K562 (cell line): ENCODE results near the gene PGM2. TPM values are rescaled to one million over a fixed set of nuclear protein-coding genes. Genes with fewer than 3 reads are reported as not detected.

Experiments
- ATAC-seq: fragments of 200-7000 bp; cut with Tn5 transposase; 3 replicates; pipeline ENCODE4 v1.9.1; 2020; ENCODE audit warnings: moderate library complexity
- BruUV-seq: library from RNA; stranded (reverse); fragments of 400-500 nt; replicated peaks from 2 replicates; lab custom pipeline; 2021; lab: Mats Ljungman, UMichigan
- CTCF ChIA-PET: fragments of 300-600 bp; formaldehyde crosslinking; extraction: SDS; loops from one replicate; lab custom pipeline; 2021; ENCODE audit warnings: low intra/inter-chr PET ratio; lab: Yijun Ruan, JAX
- POLR2A ChIA-PET: fragments of 300-600, 350-650 bp; sonication (Branson Sonifier 250); formaldehyde crosslinking; extraction: SDS; loops from one replicate; lab custom pipeline; 2021; ENCODE audit warnings: antibody characterized with exemption, inconsistent platforms; lab: Yijun Ruan, JAX
- DNase-seq, 4 experiments: peaks; one replicate each; pipeline versions ENCODE4 v3.0.0 to v3.0.0-alpha.2; 2011 to 2018; ENCODE audit warnings: low spot score in 3 of 4, mixed read lengths in 3 of 4; ENCODE audit errors: extremely low read depth in 1 of 4
- FAIRE-seq: peaks from 2 replicates; lab custom pipeline; 2011; peaks lifted over from hg19 to GRCh38; lab: Jason Lieb, UNC
- H2AFZ ChIP-seq: 2 replicates; pipeline ENCODE4 v1.6.0; 2011; ENCODE audit warnings: low read depth, low read length, control low read depth, inconsistent platforms
- H3K27ac ChIP-seq: fragments of 200-600 bp; 3 replicates; pipeline ENCODE4 v1.8.0; 2011; ENCODE audit warnings: low read depth, mild to moderate bottlenecking, control low read depth, inconsistent platforms, low read length, moderate library complexity, mixed read lengths; ENCODE audit errors: extremely low read depth
- H3K27me3 ChIP-seq, 2 experiments: fragments of 300-600 bp in 1 of 2; 2 replicates in 1 of 2; 3 replicates in 1 of 2; pipeline versions ENCODE4 v1.6.0 to v1.8.0; 2011; ENCODE audit warnings: inconsistent platforms in 2 of 2, low read length in 2 of 2, mild to moderate bottlenecking in 1 of 2, mixed read lengths in 1 of 2, moderate library complexity in 1 of 2; ENCODE audit not compliant: control insufficient read depth in 2 of 2, insufficient read depth in 2 of 2
- H3K36me3 ChIP-seq: fragments of 300-600 bp; 3 replicates; pipeline ENCODE4 v1.8.0; 2011; ENCODE audit warnings: mild to moderate bottlenecking, low read length, inconsistent platforms; ENCODE audit not compliant: control insufficient read depth, insufficient read depth
- H3K4me1 ChIP-seq, 2 experiments: fragments of 200-600 bp in 1 of 2; replicated peaks in 1 of 2; 2 replicates in 1 of 2; 3 replicates in 1 of 2; pipeline versions ENCODE4 v1.5.1 to v1.8.0; 2011; ENCODE audit warnings: inconsistent platforms in 2 of 2, low read length in 2 of 2, mild to moderate bottlenecking in 1 of 2, mixed read lengths in 1 of 2, moderate library complexity in 1 of 2; ENCODE audit not compliant: control insufficient read depth in 2 of 2, insufficient read depth in 2 of 2
- H3K4me2 ChIP-seq: 2 replicates; pipeline ENCODE4 v1.6.1; 2011; ENCODE audit warnings: low read length, control low read depth, inconsistent platforms, mixed read lengths; ENCODE audit not compliant: insufficient read depth
- H3K4me3 ChIP-seq: fragments of 200-600 bp; sonication (generic), shearing (Covaris generic); 2 replicates; pipeline ENCODE4 v1.5.1; 2016; ENCODE audit warnings: control low read depth, inconsistent platforms
- H3K79me2 ChIP-seq: fragments of 200-600 bp; 3 replicates; pipeline ENCODE4 v1.8.0; 2011; ENCODE audit warnings: low read length, inconsistent platforms; ENCODE audit not compliant: control insufficient read depth, insufficient read depth
- H3K9ac ChIP-seq, 2 experiments: 2 replicates each; pipeline versions ENCODE4 v1.6.0 to v1.6.1; 2011; ENCODE audit warnings: low read depth in 2 of 2, low read length in 2 of 2, control low read depth in 1 of 2, inconsistent platforms in 1 of 2, mild to moderate bottlenecking in 1 of 2, mixed read lengths in 1 of 2; ENCODE audit not compliant: insufficient read depth in 1 of 2
- H3K9me1 ChIP-seq: one replicate; pipeline ENCODE4 v1.6.0; 2011; ENCODE audit warnings: inconsistent platforms, mild to moderate bottlenecking, low read length, moderate library complexity; ENCODE audit not compliant: control insufficient read depth, insufficient read depth
- H3K9me3 ChIP-seq: replicated peaks from 2 replicates; pipeline ENCODE4 v1.5.1; 2011; ENCODE audit warnings: low read depth, low read length, inconsistent platforms; ENCODE audit not compliant: control insufficient read depth, insufficient read depth
- H4K20me1 ChIP-seq: replicated peaks from 2 replicates; pipeline ENCODE4 v1.6.1; 2011; ENCODE audit warnings: low read length, inconsistent platforms, mixed read lengths; ENCODE audit not compliant: control insufficient read depth, insufficient read depth
- CAMTA2 ChIP-seq: fragments of 250-450 bp; sonication (Bioruptor Pico); conservative IDR thresholded peaks from 2 replicates; pipeline ENCODE4 v1.5.1; 2022
- EWSR1 ChIP-seq: fragments of 450-650 bp; IDR thresholded peaks from 2 replicates; pipeline ENCODE4 v1.6.1; 2018; ENCODE audit warnings: borderline replicate concordance, mild to moderate bottlenecking, low read depth, moderate library complexity; ENCODE audit not compliant: partially characterized antibody
- HDAC6 ChIP-seq: IDR thresholded peaks from 2 replicates; pipeline ENCODE4 v1.6.1; 2012; ENCODE audit warnings: low read depth, mild to moderate bottlenecking, control low read depth, inconsistent platforms, low read length, moderate library complexity
- IRF2 ChIP-seq: sonication (generic); formaldehyde crosslinking; IDR thresholded peaks from 2 replicates; pipeline ENCODE4 v1.8.1; 2022; ENCODE audit warnings: mild to moderate bottlenecking, missing genetic modification reagents
- KLF13 ChIP-seq: fragments of 450-650 bp; IDR thresholded peaks from 2 replicates; pipeline ENCODE4 v1.6.1; 2016; ENCODE audit warnings: missing genetic modification characterization, low read depth, mild to moderate bottlenecking, missing compliant biosample characterization, moderate library complexity, borderline replicate concordance
- NR1H2 ChIP-seq: sonication (generic); formaldehyde crosslinking; IDR thresholded peaks from 2 replicates; pipeline ENCODE4 v1.4.0; 2020; ENCODE audit warnings: mild to moderate bottlenecking, missing genetic modification reagents
- SMAD4 ChIP-seq: fragments of 250-450 bp; sonication (Bioruptor Pico); conservative IDR thresholded peaks from 2 replicates; pipeline ENCODE4 v1.8.0; 2021; ENCODE audit warnings: inconsistent platforms, mild to moderate bottlenecking, moderate library complexity
- ZNF121 ChIP-seq: sonication (generic); formaldehyde crosslinking; conservative IDR thresholded peaks from 2 replicates; pipeline ENCODE4 v1.8.0; 2022; ENCODE audit warnings: missing genetic modification reagents
- in situ Hi-C: fragments of 300-500 bp; cut with MboI; formaldehyde crosslinking; loops from 4 replicates; pipeline ENCODE4 v1.15.0; 2018; ENCODE audit warnings: inconsistent platforms, mixed read lengths
- intact Hi-C: fragments of 100-400 bp; cut with micrococcal nuclease; formaldehyde crosslinking; loops from 2 replicates; pipeline ENCODE4 v1.14.2; 2022
- polyA plus RNA-seq, 8 experiments: library from polyadenylated mRNA; depleted of rRNA in 4 of 8; stranded (reverse) in 5 of 8; unstranded in 3 of 8; fragments of >200 nt; fragmentation: Nextera tagmentation in 2 of 8; fragmentation: Illumina TruSeq in 1 of 8; extraction: Ambion mirVana in 2 of 8; extraction: Trizol in 1 of 8; gene quantifications; 2 replicates each; pipeline versions ENCODE4 v1.2.1 to v1.2.3, GENCODE V29; 2011 to 2014; ENCODE audit warnings: inconsistent platforms in 1 of 8, missing spikeins in 1 of 8
- total RNA-seq, 7 experiments: library from RNA; depleted of rRNA in 6 of 7; stranded (reverse); fragments of >200 nt in 6 of 7; fragmentation: Illumina TruSeq in 2 of 7; extraction: Trizol in 2 of 7; gene quantifications; 2 replicates each; pipeline versions ENCODE4 v1.2.1 to v1.2.3, GENCODE V29; 2011 to 2021; ENCODE audit warnings: low replicate concordance in 1 of 7
- TF ChIP-seq, protein P1 (sequence below), 2 experiments: fragments of 200-800 bp in 1 of 2; sonication (Bioruptor generic) in 1 of 2; sonication (generic) in 1 of 2; formaldehyde crosslinking in 1 of 2; IDR thresholded peaks in 1 of 2; conservative IDR thresholded peaks in 1 of 2; 2 replicates each; pipeline versions ENCODE4 v1.5.0 to v1.6.1; 2016 to 2020; ENCODE audit warnings: missing compliant biosample characterization in 1 of 2, missing genetic modification characterization in 1 of 2, missing genetic modification reagents in 1 of 2
- TF ChIP-seq, protein P2 (sequence below): fragments of 200-800 bp; sonication (Bioruptor generic); IDR thresholded peaks from 2 replicates; pipeline ENCODE4 v1.6.1; 2016; ENCODE audit warnings: missing genetic modification characterization, missing compliant biosample characterization
- TF ChIP-seq, protein P3 (sequence below): sonication (generic); formaldehyde crosslinking; IDR thresholded peaks from 2 replicates; pipeline ENCODE4 v1.8.1; 2022; ENCODE audit warnings: missing genetic modification reagents

The PGM2 gene
- total and polyA plus RNA-seq, 9 of the 15 experiments (the other 6 are each of a cell fraction or from before 2014, with no cell fraction given), result 15.2 to 77.3 (median 51.4) TPM

DNA sequence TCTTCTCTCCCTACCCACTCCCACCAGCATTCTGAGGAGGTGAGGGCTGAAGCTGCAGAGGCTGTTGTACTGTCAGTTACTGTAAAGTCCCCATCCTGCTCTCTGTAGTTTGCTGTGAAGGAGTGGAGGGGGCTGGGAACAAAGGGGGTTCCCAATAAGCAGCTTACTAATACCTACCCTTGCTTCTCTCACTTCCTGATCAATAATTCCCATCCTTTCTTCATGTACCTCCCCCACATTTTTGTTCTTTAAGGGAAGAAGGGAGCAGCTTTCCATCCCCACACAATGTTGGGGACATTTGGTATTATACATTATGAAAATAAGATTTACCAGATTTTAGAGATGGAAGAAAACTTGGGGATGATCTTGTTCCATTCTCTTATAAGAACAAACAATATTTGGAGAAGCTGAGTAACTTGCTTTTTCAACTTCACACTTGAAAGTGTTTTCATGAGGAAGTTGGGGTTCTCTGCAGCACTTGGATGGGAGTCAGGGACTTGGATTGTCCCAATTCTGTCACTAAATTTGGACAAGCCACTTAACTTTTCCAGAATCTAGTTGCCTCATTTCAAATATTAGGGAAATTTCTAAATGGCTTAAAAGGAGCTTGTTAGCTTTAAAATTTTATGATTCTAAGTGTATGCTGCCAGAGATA is 69.8 kb downstream of the PGM2 start:
- in situ Hi-C loops (no loop called here), intact Hi-C loops (no loop called here)
- H3K9me1 ChIP-seq, result no peaks in the 10 kb centered on the region
- no peaks in the 10 kb centered on the region for H4K20me1 ChIP-seq
- BruUV-seq, result no TSS peak
- DNase-seq (no peak), FAIRE-seq (no peak), ATAC-seq (no peak)
- no peak overlapping the region for H3K9ac ChIP-seq
- ChIA-PET CTCF (no interaction called here), POLR2A (interaction anchor here (0.7 to 1.1 kb wide), 3 partner anchors 28 to 56 kb away, joined by 3 to 5 read pairs (median 3); no protein-coding TSS in a partner anchor)
- no peaks in the 10 kb centered on the region for H3K36me3 ChIP-seq
- no peaks in the 10 kb centered on the region for H3K79me2 ChIP-seq
- no peak for TF ChIP-seq KLF13
- TF ChIP-seq, protein P1, sequence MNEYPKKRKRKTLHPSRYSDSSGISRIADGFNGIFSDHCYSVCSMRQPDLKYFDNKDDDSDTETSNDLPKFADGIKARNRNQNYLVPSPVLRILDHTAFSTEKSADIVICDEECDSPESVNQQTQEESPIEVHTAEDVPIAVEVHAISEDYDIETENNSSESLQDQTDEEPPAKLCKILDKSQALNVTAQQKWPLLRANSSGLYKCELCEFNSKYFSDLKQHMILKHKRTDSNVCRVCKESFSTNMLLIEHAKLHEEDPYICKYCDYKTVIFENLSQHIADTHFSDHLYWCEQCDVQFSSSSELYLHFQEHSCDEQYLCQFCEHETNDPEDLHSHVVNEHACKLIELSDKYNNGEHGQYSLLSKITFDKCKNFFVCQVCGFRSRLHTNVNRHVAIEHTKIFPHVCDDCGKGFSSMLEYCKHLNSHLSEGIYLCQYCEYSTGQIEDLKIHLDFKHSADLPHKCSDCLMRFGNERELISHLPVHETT (CRISPR knock-in tag; conservative IDR thresholded peaks at IDR 0.05 in 1 of 2, IDR thresholded peaks at IDR 0.05 in 1 of 2), result no peak
- TF ChIP-seq IRF2, result no peak
- TF ChIP-seq CAMTA2 (CRISPR knock-in tag), result no peak
- TF ChIP-seq, protein P2, sequence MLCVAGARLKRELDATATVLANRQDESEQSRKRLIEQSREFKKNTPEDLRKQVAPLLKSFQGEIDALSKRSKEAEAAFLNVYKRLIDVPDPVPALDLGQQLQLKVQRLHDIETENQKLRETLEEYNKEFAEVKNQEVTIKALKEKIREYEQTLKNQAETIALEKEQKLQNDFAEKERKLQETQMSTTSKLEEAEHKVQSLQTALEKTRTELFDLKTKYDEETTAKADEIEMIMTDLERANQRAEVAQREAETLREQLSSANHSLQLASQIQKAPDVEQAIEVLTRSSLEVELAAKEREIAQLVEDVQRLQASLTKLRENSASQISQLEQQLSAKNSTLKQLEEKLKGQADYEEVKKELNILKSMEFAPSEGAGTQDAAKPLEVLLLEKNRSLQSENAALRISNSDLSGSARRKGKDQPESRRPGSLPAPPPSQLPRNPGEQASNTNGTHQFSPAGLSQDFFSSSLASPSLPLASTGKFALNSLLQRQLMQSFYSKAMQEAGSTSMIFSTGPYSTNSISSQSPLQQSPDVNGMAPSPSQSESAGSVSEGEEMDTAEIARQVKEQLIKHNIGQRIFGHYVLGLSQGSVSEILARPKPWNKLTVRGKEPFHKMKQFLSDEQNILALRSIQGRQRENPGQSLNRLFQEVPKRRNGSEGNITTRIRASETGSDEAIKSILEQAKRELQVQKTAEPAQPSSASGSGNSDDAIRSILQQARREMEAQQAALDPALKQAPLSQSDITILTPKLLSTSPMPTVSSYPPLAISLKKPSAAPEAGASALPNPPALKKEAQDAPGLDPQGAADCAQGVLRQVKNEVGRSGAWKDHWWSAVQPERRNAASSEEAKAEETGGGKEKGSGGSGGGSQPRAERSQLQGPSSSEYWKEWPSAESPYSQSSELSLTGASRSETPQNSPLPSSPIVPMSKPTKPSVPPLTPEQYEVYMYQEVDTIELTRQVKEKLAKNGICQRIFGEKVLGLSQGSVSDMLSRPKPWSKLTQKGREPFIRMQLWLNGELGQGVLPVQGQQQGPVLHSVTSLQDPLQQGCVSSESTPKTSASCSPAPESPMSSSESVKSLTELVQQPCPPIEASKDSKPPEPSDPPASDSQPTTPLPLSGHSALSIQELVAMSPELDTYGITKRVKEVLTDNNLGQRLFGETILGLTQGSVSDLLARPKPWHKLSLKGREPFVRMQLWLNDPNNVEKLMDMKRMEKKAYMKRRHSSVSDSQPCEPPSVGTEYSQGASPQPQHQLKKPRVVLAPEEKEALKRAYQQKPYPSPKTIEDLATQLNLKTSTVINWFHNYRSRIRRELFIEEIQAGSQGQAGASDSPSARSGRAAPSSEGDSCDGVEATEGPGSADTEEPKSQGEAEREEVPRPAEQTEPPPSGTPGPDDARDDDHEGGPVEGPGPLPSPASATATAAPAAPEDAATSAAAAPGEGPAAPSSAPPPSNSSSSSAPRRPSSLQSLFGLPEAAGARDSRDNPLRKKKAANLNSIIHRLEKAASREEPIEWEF (CRISPR knock-in tag), result no peak
- no peak for TF ChIP-seq NR1H2 (CRISPR knock-in tag)
- no peak for TF ChIP-seq SMAD4
- TF ChIP-seq EWSR1, result no peak
- TF ChIP-seq ZNF121 (CRISPR knock-in tag), result no peak
- TF ChIP-seq, protein P3, sequence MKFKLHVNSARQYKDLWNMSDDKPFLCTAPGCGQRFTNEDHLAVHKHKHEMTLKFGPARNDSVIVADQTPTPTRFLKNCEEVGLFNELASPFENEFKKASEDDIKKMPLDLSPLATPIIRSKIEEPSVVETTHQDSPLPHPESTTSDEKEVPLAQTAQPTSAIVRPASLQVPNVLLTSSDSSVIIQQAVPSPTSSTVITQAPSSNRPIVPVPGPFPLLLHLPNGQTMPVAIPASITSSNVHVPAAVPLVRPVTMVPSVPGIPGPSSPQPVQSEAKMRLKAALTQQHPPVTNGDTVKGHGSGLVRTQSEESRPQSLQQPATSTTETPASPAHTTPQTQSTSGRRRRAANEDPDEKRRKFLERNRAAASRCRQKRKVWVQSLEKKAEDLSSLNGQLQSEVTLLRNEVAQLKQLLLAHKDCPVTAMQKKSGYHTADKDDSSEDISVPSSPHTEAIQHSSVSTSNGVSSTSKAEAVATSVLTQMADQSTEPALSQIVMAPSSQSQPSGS, result no peak
- no peak for TF ChIP-seq HDAC6
- peaks cover 0 to 5% of the 10 kb centered on the region in 2 experiments; a peak in 2 of 5 replicates for H3K4me1 ChIP-seq
- H3K27me3 ChIP-seq, result peaks cover 16 to 38% of the 10 kb centered on the region in 2 experiments; a peak in 3 of 5 replicates
- H3K4me3 ChIP-seq, result no peak overlapping the region
- H3K9me3 ChIP-seq, result no peaks in the 10 kb centered on the region
- no peak overlapping the region for H2AFZ ChIP-seq
- H3K27ac ChIP-seq, result no peak overlapping the region
- H3K4me2 ChIP-seq, result no peak overlapping the region
